ENCODE measurements around the gene AUH. TPM values are rescaled to one million over a fixed set of nuclear protein-coding genes. Genes with fewer than 3 reads are reported as not detected.

Gene AUH
- total and polyA plus RNA-seq, 2 donors from 2014 or later = 31.6 to 63.5 TPM

DNA sequence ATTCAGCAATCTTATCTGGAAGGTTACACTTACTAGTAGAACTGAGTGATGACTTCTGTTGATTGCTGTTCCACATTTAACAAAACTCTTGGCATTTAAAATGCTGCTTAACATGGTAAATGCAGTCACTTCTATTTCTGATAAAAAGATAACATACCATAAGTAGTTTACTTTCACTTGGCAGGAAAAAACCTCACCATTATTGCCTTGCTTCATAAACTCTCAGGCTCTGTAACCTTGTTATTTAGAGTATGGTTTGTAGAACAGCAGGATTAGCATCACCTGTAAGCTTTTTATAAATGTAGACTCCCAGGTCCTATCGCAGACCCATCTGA, 55.5 kb downstream of the AUH start:
- Histone ChIP-seq H3K27ac (ENCODE audit: low read depth in 2 of 2, low read length in 2 of 2) (no peak overlapping the region), H3K9ac (ENCODE audit: low read length in 3 of 3) (no peak overlapping the region), H3K36me3 (ENCODE audit: control insufficient read depth in 2 of 3, insufficient read depth in 3 of 3, low read length in 3 of 3) (no peaks in the 10 kb centered on the region), H3K9me3 (ENCODE audit: control insufficient read depth in 2 of 3, insufficient read depth in 1 of 3, low read length in 3 of 3) (no peaks in the 10 kb centered on the region), H3K4me1 (ENCODE audit: control insufficient read depth in 2 of 3, insufficient read depth in 2 of 3, low read depth in 1 of 3, low read length in 3 of 3) (no peaks in the 10 kb centered on the region), H3K27me3 (ENCODE audit: control insufficient read depth, insufficient read depth, low read length) (no peaks in the 10 kb centered on the region), H3K4me3 (ENCODE audit: low read length in 3 of 3) (no peak overlapping the region)
- TF ChIP-seq, protein P1, sequence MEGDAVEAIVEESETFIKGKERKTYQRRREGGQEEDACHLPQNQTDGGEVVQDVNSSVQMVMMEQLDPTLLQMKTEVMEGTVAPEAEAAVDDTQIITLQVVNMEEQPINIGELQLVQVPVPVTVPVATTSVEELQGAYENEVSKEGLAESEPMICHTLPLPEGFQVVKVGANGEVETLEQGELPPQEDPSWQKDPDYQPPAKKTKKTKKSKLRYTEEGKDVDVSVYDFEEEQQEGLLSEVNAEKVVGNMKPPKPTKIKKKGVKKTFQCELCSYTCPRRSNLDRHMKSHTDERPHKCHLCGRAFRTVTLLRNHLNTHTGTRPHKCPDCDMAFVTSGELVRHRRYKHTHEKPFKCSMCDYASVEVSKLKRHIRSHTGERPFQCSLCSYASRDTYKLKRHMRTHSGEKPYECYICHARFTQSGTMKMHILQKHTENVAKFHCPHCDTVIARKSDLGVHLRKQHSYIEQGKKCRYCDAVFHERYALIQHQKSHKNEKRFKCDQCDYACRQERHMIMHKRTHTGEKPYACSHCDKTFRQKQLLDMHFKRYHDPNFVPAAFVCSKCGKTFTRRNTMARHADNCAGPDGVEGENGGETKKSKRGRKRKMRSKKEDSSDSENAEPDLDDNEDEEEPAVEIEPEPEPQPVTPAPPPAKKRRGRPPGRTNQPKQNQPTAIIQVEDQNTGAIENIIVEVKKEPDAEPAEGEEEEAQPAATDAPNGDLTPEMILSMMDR (IDR thresholded peaks at IDR 0.05; ENCODE audit: borderline replicate concordance, extremely low read depth, insufficient read depth) = no peak
- intact Hi-C loops (cut with DNase I) = no loop called here
- FAIRE-seq (no peak), DNase-seq (peak in 1 of 5 donors; percentile 16)

DNA sequence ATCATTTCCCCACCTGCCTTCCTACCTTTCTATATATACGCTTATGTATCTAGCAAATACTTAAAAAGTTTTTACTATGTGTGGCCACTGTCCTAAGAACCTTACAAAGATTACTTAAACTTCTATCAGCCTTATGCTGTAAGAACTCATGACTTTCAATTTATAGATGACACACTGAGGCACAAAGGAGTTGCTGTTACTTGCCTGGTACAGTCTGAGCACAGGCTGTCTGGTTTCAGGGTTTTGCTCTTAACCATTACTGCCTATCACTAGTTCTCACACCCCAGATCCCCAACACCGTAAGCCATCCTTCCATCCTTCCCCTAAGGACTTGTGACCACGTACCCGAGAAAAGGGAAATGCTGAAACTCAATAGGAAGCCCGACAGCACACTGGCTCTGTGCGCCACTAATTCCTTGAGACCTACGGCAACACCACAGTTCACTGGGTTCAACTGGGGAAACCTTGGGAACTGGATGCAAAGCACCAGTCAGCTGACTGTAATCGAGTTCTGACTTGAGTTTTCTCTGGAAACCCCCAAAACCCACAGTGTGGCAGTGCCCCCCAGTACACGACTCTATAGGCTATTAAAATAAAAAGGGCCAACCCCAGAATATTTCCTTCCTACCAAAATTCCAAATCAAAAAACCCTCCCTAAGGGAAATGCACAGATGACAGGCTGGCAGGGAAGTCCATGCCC, 56.0 kb downstream of the AUH start:
- FAIRE-seq (no peak), DNase-seq (no peak)
- H3K9me3 ChIP-seq (ENCODE audit: control insufficient read depth in 2 of 3, insufficient read depth in 1 of 3, low read length in 3 of 3) = no peaks in the 10 kb centered on the region
- H3K36me3 ChIP-seq (ENCODE audit: control insufficient read depth in 2 of 3, insufficient read depth in 3 of 3, low read length in 3 of 3) = no peaks in the 10 kb centered on the region
- intact Hi-C loops (cut with DNase I) = no loop called here
- no peaks in the 10 kb centered on the region for H3K27me3 ChIP-seq (ENCODE audit: control insufficient read depth, insufficient read depth, low read length)
- H3K4me3 ChIP-seq (ENCODE audit: low read length in 3 of 3) = no peak overlapping the region
- TF ChIP-seq, protein P1 (IDR thresholded peaks at IDR 0.05; ENCODE audit: borderline replicate concordance, extremely low read depth, insufficient read depth) = no peak
- no peak overlapping the region for H3K9ac ChIP-seq (ENCODE audit: low read length in 3 of 3)
- H3K27ac ChIP-seq (ENCODE audit: low read depth in 2 of 2, low read length in 2 of 2) = no peak overlapping the region
- H3K4me1 ChIP-seq (ENCODE audit: control insufficient read depth in 2 of 3, insufficient read depth in 2 of 3, low read depth in 1 of 3, low read length in 3 of 3) = no peaks in the 10 kb centered on the region

DNA sequence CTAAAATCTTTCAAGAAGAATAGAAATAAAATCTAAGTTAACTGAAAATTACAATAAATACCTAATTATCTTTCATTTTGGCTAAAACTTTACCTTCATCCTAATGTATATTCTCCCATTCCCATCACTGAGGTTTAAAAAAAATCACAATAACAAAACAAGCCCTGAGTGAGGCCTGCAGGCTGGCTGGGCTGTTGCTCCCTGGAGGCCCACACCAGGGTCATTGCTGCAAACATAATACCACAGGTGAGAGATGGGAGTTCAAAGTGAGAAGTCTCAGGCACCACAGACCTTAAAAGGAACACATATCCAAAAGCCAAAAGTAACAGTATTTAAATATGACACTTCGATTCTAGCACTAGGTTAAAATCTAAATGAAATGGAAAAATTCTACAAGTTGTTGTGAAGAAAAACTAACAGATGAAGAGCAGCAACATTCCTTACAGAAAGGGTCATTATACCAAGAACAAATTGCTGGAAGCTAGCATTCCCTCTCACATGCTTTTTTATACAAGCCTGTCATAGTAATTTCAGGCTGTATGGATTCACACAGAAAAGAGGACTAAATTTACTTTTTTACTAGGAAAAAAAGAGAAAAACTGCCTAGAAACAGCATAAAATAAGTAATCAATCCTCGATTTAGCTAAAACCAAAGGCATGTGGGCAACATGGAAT, 57.8 kb downstream of the AUH start:
- Histone ChIP-seq H3K36me3 (ENCODE audit: control insufficient read depth in 2 of 3, insufficient read depth in 3 of 3, low read length in 3 of 3) (no peaks in the 10 kb centered on the region), H3K4me3 (ENCODE audit: low read length in 3 of 3) (no peak overlapping the region), H3K9me3 (ENCODE audit: control insufficient read depth in 2 of 3, insufficient read depth in 1 of 3, low read length in 3 of 3) (no peaks in the 10 kb centered on the region), H3K4me1 (ENCODE audit: control insufficient read depth in 2 of 3, insufficient read depth in 2 of 3, low read depth in 1 of 3, low read length in 3 of 3) (no peaks in the 10 kb centered on the region), H3K27me3 (ENCODE audit: control insufficient read depth, insufficient read depth, low read length) (no peaks in the 10 kb centered on the region), H3K27ac (ENCODE audit: low read depth in 2 of 2, low read length in 2 of 2) (no peak overlapping the region), H3K9ac (ENCODE audit: low read length in 3 of 3) (no peak overlapping the region)
- DNase-seq = no peak
- TF ChIP-seq, protein P1 (IDR thresholded peaks at IDR 0.05; ENCODE audit: borderline replicate concordance, extremely low read depth, insufficient read depth) = no peak
- intact Hi-C loops (cut with DNase I) = no loop called here
- FAIRE-seq = no peak

Measured in kidney (tissue), 14 donors.